22Rv1 (cell line): ENCODE results near the gene NASP.

Source experiments
- H3K27ac ChIP-seq: fragments of 450-650 bp; 2 replicates; pipeline ENCODE4 v1.5.1; 2017
- ZFX ChIP-seq: fragments of 450-650 bp; IDR thresholded peaks from 2 replicates; pipeline ENCODE4 v1.6.1; 2017; ENCODE audit warnings: antibody characterized with exemption, borderline replicate concordance
- TF ChIP-seq, protein P1 (sequence below): fragments of 450-650 bp; IDR thresholded peaks from 2 replicates; pipeline ENCODE4 v1.5.1; 2017; ENCODE audit warnings: mild to moderate bottlenecking

The NASP gene

GRCh38 chr1:45659222-45659621 is 75.4 kb downstream of the NASP start:
- H3K27ac ChIP-seq: no peak overlapping the region
- TF ChIP-seq, protein P1, sequence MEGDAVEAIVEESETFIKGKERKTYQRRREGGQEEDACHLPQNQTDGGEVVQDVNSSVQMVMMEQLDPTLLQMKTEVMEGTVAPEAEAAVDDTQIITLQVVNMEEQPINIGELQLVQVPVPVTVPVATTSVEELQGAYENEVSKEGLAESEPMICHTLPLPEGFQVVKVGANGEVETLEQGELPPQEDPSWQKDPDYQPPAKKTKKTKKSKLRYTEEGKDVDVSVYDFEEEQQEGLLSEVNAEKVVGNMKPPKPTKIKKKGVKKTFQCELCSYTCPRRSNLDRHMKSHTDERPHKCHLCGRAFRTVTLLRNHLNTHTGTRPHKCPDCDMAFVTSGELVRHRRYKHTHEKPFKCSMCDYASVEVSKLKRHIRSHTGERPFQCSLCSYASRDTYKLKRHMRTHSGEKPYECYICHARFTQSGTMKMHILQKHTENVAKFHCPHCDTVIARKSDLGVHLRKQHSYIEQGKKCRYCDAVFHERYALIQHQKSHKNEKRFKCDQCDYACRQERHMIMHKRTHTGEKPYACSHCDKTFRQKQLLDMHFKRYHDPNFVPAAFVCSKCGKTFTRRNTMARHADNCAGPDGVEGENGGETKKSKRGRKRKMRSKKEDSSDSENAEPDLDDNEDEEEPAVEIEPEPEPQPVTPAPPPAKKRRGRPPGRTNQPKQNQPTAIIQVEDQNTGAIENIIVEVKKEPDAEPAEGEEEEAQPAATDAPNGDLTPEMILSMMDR: no peak
- TF ChIP-seq ZFX: no peak

GRCh38 chr1:45660336-45660735 is 76.5 kb downstream of the NASP start:
- TF ChIP-seq ZFX: no peak
- TF ChIP-seq, protein P1: no peak
- H3K27ac ChIP-seq: no peak overlapping the region

DNA sequence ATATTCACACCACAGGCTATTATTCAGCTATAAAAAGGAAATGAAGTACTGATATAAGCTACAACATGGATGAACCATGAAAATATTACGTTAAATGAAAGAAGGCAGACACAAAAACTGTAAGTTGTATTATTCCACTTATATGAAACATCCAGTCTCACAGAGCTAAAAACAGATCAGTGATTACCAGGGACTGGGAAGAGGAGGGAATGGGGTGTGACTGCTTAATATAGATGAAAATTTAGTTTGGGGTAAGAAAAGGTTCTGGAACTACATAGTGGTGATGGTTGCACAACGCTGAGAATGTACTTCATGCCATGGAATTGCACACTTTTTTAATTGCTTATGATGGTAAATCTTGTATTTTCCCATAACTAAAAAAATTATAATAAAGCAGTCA is 83.0 kb downstream of the NASP start:
- no peak overlapping the region for H3K27ac ChIP-seq
- TF ChIP-seq, protein P1: no peak
- no peak for TF ChIP-seq ZFX

GRCh38 chr1:45667321-45668111 is 83.7 kb downstream of the NASP start:
- no peak overlapping the region for H3K27ac ChIP-seq
- TF ChIP-seq, protein P1: no peak
- no peak for TF ChIP-seq ZFX
